HCT116 (cell line): Measurements from ENCODE around the gene SEPTIN5.

Experiments
- CTCF ChIP-seq, 3 experiments: fragments of 200-600 bp in 1 of 3; sonication (generic) in 1 of 3; IDR thresholded peaks in 2 of 3; conservative IDR thresholded peaks in 1 of 3; 2 replicates each; pipeline ENCODE4 v1.5.1; 2012 to 2017; ENCODE audit warnings: low read depth in 2 of 3, low read length in 2 of 3, antibody characterized with exemption in 1 of 3, borderline replicate concordance in 1 of 3, control low read depth in 1 of 3, mild to moderate bottlenecking in 1 of 3, mixed read lengths in 1 of 3, mixed run types in 1 of 3, moderate library complexity in 1 of 3; ENCODE audit not compliant: insufficient read depth in 1 of 3
- JUND ChIP-seq: IDR thresholded peaks from 2 replicates; pipeline ENCODE4 v1.6.1; 2012
- POLR2AphosphoS5 ChIP-seq: IDR thresholded peaks from 2 replicates; pipeline ENCODE4 v1.6.1; 2011; ENCODE audit warnings: mild to moderate bottlenecking, low read depth, low read length, moderate library complexity

DNA sequence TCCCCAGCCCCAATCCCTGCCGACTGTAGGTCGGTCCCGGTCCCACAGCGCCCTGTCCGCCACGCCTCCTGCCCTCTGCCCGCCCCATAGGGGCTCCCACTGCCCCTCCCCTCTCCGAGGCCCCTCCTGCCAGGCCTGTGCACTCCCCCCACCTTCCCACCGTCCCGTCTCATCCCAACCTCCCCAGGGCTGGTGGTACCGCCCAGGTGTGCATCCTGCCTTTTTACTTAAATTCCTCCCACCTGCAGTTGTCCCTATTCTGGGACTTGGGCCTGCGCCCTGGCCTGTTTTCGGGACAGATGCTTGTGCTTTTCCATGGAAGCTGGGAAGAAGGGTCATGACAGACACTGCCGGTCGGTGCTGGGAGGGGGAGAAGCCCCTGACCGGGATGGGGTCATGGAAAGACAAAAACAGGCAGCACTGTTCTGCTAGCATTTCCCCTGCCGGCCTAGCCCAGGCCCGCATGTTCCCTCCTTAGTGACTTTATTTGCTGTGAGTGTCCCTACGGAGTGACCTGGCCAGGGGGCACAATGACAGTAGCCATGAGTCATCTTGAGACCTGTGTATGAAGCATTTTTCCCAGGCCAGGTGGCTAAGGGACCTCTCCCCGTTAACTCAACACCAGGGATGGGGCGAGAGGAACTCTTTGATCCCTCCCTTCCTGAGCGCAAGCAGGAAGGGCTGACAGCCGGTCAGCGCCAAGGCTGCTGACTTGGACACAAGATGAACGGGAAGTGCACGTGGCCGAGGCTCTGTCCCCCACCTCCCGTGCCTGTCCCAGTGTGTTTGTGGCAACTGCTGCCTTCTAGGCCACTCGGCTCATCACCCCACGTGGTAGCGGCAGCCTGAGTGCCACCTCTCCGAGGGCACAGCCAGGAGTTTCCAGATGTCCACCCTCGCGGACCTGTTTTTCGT, 53.4 kb downstream of the SEPTIN5 start:
- TF ChIP-seq JUND, result no peak
- TF ChIP-seq POLR2AphosphoS5, result no peak
- no peak for TF ChIP-seq CTCF (IDR thresholded peaks at IDR 0.05 in 2 of 3, conservative IDR thresholded peaks at IDR 0.05 in 1 of 3; ENCODE audit: borderline replicate concordance in 1 of 3, insufficient read depth in 1 of 3, low read depth in 2 of 3, low read length in 2 of 3)
